Thoracic aorta (tissue), 2 donors: ENCODE results near the gene PPARA. TPM values are rescaled to one million over a fixed set of nuclear protein-coding genes. Genes with fewer than 3 reads are reported as not detected.

ENCODE experiments used
- ATAC-seq: fragments of 150-250 bp; one replicate; pipeline ENCODE4 v1.8.0; 2017; ENCODE audit warnings: low read depth; ENCODE audit not compliant: insufficient number of reproducible peaks, low FRiP score
- DNase-seq: peaks from one replicate; pipeline ENCODE4 v3.0.0-alpha.2; 2020; ENCODE audit warnings: low spot score
- H3K27ac ChIP-seq, 2 donors: fragments of 200-600 bp; sonication (generic); 1 replicate in 1 of 2; 2 replicates in 1 of 2; pipeline ENCODE4 v1.5.1; 2016; ENCODE audit warnings: mild to moderate bottlenecking in 2 of 2, moderate library complexity in 2 of 2
- H3K27me3 ChIP-seq: fragments of 200-600 bp; sonication (generic); replicated peaks from 2 replicates; pipeline ENCODE4 v1.6.0; 2016; ENCODE audit warnings: mild to moderate bottlenecking; ENCODE audit not compliant: insufficient read depth
- H3K36me3 ChIP-seq: fragments of 200-600 bp; sonication (generic); one replicate; pipeline ENCODE4 v1.5.1; 2016
- H3K4me1 ChIP-seq, 2 donors: fragments of 200-600 bp; sonication (generic); 1 replicate in 1 of 2; 2 replicates in 1 of 2; pipeline versions ENCODE4 v1.5.1 to v1.6.0; 2016; ENCODE audit warnings: low read depth in 2 of 2, mild to moderate bottlenecking in 1 of 2; ENCODE audit not compliant: control insufficient read depth in 1 of 2
- H3K4me3 ChIP-seq: fragments of 200-600 bp; sonication (generic); 2 replicates; pipeline ENCODE4 v1.5.1; 2016; ENCODE audit warnings: mild to moderate bottlenecking
- H3K9me3 ChIP-seq: fragments of 200-600 bp; sonication (generic); 2 replicates; pipeline ENCODE4 v1.5.1; 2016
- CTCF ChIP-seq: fragments of 200-600 bp; sonication (generic); IDR thresholded peaks from one replicate; pipeline ENCODE4 v1.5.1; 2019; ENCODE audit warnings: antibody characterized with exemption
- total RNA-seq, 2 donors: library from RNA; depleted of rRNA; stranded (reverse); fragments of >200 nt; gene quantifications; one replicate each; pipeline versions ENCODE4 v1.1.0 to v1.2.3, GENCODE V29; 2016

Gene PPARA
- total RNA-seq, 2 donors from 2014 or later = 21.9 to 67.8 TPM

GRCh38 chr22:46272196-46272595 lies 121.9 kb downstream of the PPARA start:
- DNase-seq = no peak

GRCh38 chr22:46272762-46273431 lies 122.6 kb downstream of the PPARA start:
- H3K36me3 ChIP-seq = peaks cover 55% of the 10 kb centered on the region
- DNase-seq = no peak
- H3K4me1 ChIP-seq = peaks cover 4 to 18% of the 10 kb centered on the region in 2 donors
- no peak overlapping the region for H3K4me3 ChIP-seq
- no peak for ATAC-seq
- H3K27me3 ChIP-seq = no peaks in the 10 kb centered on the region
- no peaks in the 10 kb centered on the region for H3K9me3 ChIP-seq
- TF ChIP-seq CTCF = no peak
- no peak overlapping the region for H3K27ac ChIP-seq

More at GRCh38 chr22:46272196-46272595, 121.9 kb downstream of the PPARA start:
- H3K36me3 ChIP-seq = peaks cover 48% of the 10 kb centered on the region
- H3K27ac ChIP-seq = no peak overlapping the region
- no peak for ATAC-seq
- H3K4me1 ChIP-seq = peaks cover 4 to 21% of the 10 kb centered on the region in 2 donors
- H3K9me3 ChIP-seq = no peaks in the 10 kb centered on the region
- no peaks in the 10 kb centered on the region for H3K27me3 ChIP-seq
- H3K4me3 ChIP-seq = no peak overlapping the region
- TF ChIP-seq CTCF = no peak

DNA sequence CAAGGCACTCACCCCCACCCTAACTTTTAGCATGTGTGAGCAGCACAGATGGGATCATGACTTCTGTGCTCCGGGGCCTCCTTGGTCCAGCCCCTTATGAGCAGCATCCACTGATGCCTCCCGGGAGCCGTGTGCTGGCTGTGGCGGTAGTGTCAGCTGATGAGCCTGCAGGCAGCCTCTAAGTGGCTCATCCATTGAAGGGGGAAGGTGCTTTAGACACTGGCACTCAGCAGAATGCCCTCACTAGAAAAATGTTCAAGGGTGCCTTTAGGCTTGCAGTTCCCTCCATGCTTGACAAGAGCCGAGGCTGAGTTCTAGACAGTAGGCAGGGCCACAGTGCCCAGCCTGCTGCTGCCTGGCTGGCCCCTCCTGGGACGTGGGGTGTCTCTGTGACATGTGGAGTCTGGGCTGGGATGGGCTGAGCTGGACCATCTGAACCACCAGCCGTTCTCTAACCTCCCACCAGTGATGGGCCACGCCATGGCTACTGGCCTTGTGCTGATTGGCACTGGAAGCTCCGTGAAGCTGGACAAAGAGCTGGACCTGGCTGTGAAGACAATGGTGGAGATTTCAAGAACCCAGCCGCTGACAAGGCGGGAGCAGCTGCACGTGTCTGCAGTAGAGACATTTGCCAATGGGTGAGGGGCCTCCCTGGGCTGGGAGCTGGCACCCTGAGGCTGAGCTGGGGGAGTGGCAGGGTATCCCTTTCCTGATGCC lies 123.3 kb downstream of the PPARA start:
- ATAC-seq (no peak), DNase-seq (no peak)
- peaks cover 61% of the 10 kb centered on the region for H3K36me3 ChIP-seq
- no peaks in the 10 kb centered on the region for H3K9me3 ChIP-seq
- peaks cover 4 to 14% of the 10 kb centered on the region in 2 donors for H3K4me1 ChIP-seq
- no peaks in the 10 kb centered on the region for H3K27me3 ChIP-seq
- H3K4me3 ChIP-seq = no peak overlapping the region
- no peak overlapping the region for H3K27ac ChIP-seq
- TF ChIP-seq CTCF = no peak

GRCh38 chr22:46274381-46274780 lies 124.1 kb downstream of the PPARA start:
- TF ChIP-seq CTCF = no peak
- peaks cover 69% of the 10 kb centered on the region for H3K36me3 ChIP-seq
- H3K27ac ChIP-seq = no peak overlapping the region
- ATAC-seq (no peak), DNase-seq (no peak)
- H3K9me3 ChIP-seq = no peaks in the 10 kb centered on the region
- H3K27me3 ChIP-seq = no peaks in the 10 kb centered on the region
- H3K4me3 ChIP-seq = no peak overlapping the region
- peaks cover 0 to 6% of the 10 kb centered on the region in 2 donors for H3K4me1 ChIP-seq

GRCh38 chr22:46275455-46276122 lies 125.3 kb downstream of the PPARA start:
- Histone ChIP-seq H3K27me3 (no peaks in the 10 kb centered on the region), H3K4me3 (no peak overlapping the region), H3K4me1 (no peaks in the 10 kb centered on the region), H3K27ac (no peak overlapping the region), H3K9me3 (no peaks in the 10 kb centered on the region), H3K36me3 (peaks cover 81% of the 10 kb centered on the region)
- no peak for TF ChIP-seq CTCF
- ATAC-seq (no peak), DNase-seq (no peak)
